ENCODE data around the gene BNC2. TPM values are rescaled to one million over a fixed set of nuclear protein-coding genes. Genes with fewer than 3 reads are reported as not detected.

Gene BNC2
- total RNA-seq, 1 donor from 2014 or later = 15.2 TPM

GRCh38 chr9:16553869-16554540 is 316.5 kb downstream of the BNC2 start:
- Mint-ChIP-seq H3K36me3 (ENCODE audit: unreplicated experiment) (no peaks in the 10 kb centered on the region), H3K9me3 (ENCODE audit: unreplicated experiment) (no peaks in the 10 kb centered on the region), H3K27ac (ENCODE audit: unreplicated experiment) (no peak overlapping the region), H3K27me3 (ENCODE audit: unreplicated experiment) (no peaks in the 10 kb centered on the region), H3K4me3 (ENCODE audit: unreplicated experiment) (no peak overlapping the region), H3K4me1 (ENCODE audit: low read depth, unreplicated experiment) (peaks cover 3% of the 10 kb centered on the region)
- TF ChIP-seq CTCF (IDR thresholded peaks at IDR 0.05; ENCODE audit: partially characterized antibody, unreplicated experiment) = no peak
- no peak for DNase-seq

- Mint-ChIP-seq H3K4me3 (ENCODE audit: unreplicated experiment) (no peak overlapping the region), H3K27ac (ENCODE audit: unreplicated experiment) (no peak overlapping the region), H3K4me1 (ENCODE audit: low read depth, unreplicated experiment) (peaks cover 3% of the 10 kb centered on the region), H3K9me3 (ENCODE audit: unreplicated experiment) (no peaks in the 10 kb centered on the region), H3K36me3 (ENCODE audit: unreplicated experiment) (no peaks in the 10 kb centered on the region), H3K27me3 (ENCODE audit: unreplicated experiment) (peaks cover 3% of the 10 kb centered on the region)
- DNase-seq = no peak
- no peak for TF ChIP-seq CTCF (IDR thresholded peaks at IDR 0.05; ENCODE audit: partially characterized antibody, unreplicated experiment)
These were observed 318.2 kb downstream of the BNC2 start for GRCh38 chr9:16552252-16552651.

- Mint-ChIP-seq H3K27ac (ENCODE audit: unreplicated experiment) (no peak overlapping the region), H3K4me3 (ENCODE audit: unreplicated experiment) (no peak overlapping the region), H3K4me1 (ENCODE audit: low read depth, unreplicated experiment) (peaks cover 3% of the 10 kb centered on the region)
These were observed 318.8 kb downstream of the BNC2 start for GRCh38 chr9:16551692-16552091.

GRCh38 chr9:16545639-16546038 is 324.8 kb downstream of the BNC2 start:
- H3K4me3 Mint-ChIP-seq (ENCODE audit: unreplicated experiment) = no peak overlapping the region
- no peak for TF ChIP-seq CTCF (IDR thresholded peaks at IDR 0.05; ENCODE audit: partially characterized antibody, unreplicated experiment)
- peaks cover 8% of the 10 kb centered on the region for H3K4me1 Mint-ChIP-seq (ENCODE audit: low read depth, unreplicated experiment)
- no peak overlapping the region for H3K27ac Mint-ChIP-seq (ENCODE audit: unreplicated experiment)
- DNase-seq = no peak
- no peaks in the 10 kb centered on the region for H3K9me3 Mint-ChIP-seq (ENCODE audit: unreplicated experiment)
- peaks cover 3% of the 10 kb centered on the region for H3K27me3 Mint-ChIP-seq (ENCODE audit: unreplicated experiment)
- H3K36me3 Mint-ChIP-seq (ENCODE audit: unreplicated experiment) = no peaks in the 10 kb centered on the region

More at GRCh38 chr9:16551692-16552091, 318.8 kb downstream of the BNC2 start:
- Mint-ChIP-seq H3K36me3 (ENCODE audit: unreplicated experiment) (no peaks in the 10 kb centered on the region), H3K9me3 (ENCODE audit: unreplicated experiment) (no peaks in the 10 kb centered on the region), H3K27me3 (ENCODE audit: unreplicated experiment) (peaks cover 3% of the 10 kb centered on the region)
- TF ChIP-seq CTCF (IDR thresholded peaks at IDR 0.05; ENCODE audit: partially characterized antibody, unreplicated experiment) = no peak
- no peak for DNase-seq

GRCh38 chr9:16544842-16545241 is 325.6 kb downstream of the BNC2 start:
- H3K9me3 Mint-ChIP-seq (ENCODE audit: unreplicated experiment) = no peaks in the 10 kb centered on the region
- no peak for TF ChIP-seq CTCF (IDR thresholded peaks at IDR 0.05; ENCODE audit: partially characterized antibody, unreplicated experiment)
- H3K4me3 Mint-ChIP-seq (ENCODE audit: unreplicated experiment) = no peak overlapping the region
- no peak for DNase-seq
- peaks cover 10% of the 10 kb centered on the region for H3K4me1 Mint-ChIP-seq (ENCODE audit: low read depth, unreplicated experiment)
- no peak overlapping the region for H3K27ac Mint-ChIP-seq (ENCODE audit: unreplicated experiment)
- peaks cover 3% of the 10 kb centered on the region for H3K27me3 Mint-ChIP-seq (ENCODE audit: unreplicated experiment)
- H3K36me3 Mint-ChIP-seq (ENCODE audit: unreplicated experiment) = no peaks in the 10 kb centered on the region
